Central memory CD8-positive, alpha-beta T cell (primary cell): ENCODE data around the gene ZHX3.

Source experiments
- ATAC-seq: fragments of 150-1000 bp; cut with Tn5 transposase; replicated peaks from 2 replicates; pipeline ENCODE4 v1.10.0; 2022; ENCODE audit warnings: mild to moderate bottlenecking, moderate FRiP score, moderate number of reproducible peaks; ENCODE audit not compliant: poor library complexity, severe bottlenecking; ENCODE audit errors: extremely low read depth
- DNase-seq, 2 donors: peaks; one replicate each; pipeline ENCODE4 v3.0.0; 2021; ENCODE audit warnings: low spot score in 2 of 2
- H3K27ac Mint-ChIP-seq: one replicate; pipeline ENCODE4 v1.8.0; 2022; ENCODE audit warnings: low read depth, mild to moderate bottlenecking, moderate library complexity, mixed read lengths
- H3K27me3 Mint-ChIP-seq: one replicate; pipeline ENCODE4 v1.8.0; 2022; ENCODE audit warnings: mixed read lengths
- H3K36me3 Mint-ChIP-seq: one replicate; pipeline ENCODE4 v1.8.0; 2022; ENCODE audit warnings: mild to moderate bottlenecking, moderate library complexity, mixed read lengths; ENCODE audit not compliant: insufficient read depth
- H3K4me1 Mint-ChIP-seq: one replicate; pipeline ENCODE4 v1.8.0; 2022; ENCODE audit warnings: mixed read lengths
- H3K4me3 Mint-ChIP-seq: one replicate; pipeline ENCODE4 v1.8.0; 2022; ENCODE audit warnings: mild to moderate bottlenecking, moderate library complexity, mixed read lengths
- H3K9me3 Mint-ChIP-seq: one replicate; pipeline ENCODE4 v1.8.0; 2022; ENCODE audit warnings: mixed read lengths

ZHX3 gene

GRCh38 chr20:41334443-41335421 is 17.2 kb upstream of the ZHX3 start:
- no peaks in the 10 kb centered on the region for H3K9me3 Mint-ChIP-seq
- no peak overlapping the region for H3K27ac Mint-ChIP-seq
- no peaks in the 10 kb centered on the region for H3K36me3 Mint-ChIP-seq
- H3K4me3 Mint-ChIP-seq: no peak overlapping the region
- H3K4me1 Mint-ChIP-seq: peaks cover 6% of the 10 kb centered on the region
- ATAC-seq: no peak
- H3K27me3 Mint-ChIP-seq: peaks cover 5% of the 10 kb centered on the region
- DNase-seq: no peak

GRCh38 chr20:41334036-41334435 is 16.5 kb upstream of the ZHX3 start:
- Mint-ChIP-seq H3K27ac (no peak overlapping the region), H3K4me3 (no peak overlapping the region), H3K27me3 (no peaks in the 10 kb centered on the region), H3K36me3 (no peaks in the 10 kb centered on the region), H3K4me1 (peaks cover 8% of the 10 kb centered on the region), H3K9me3 (no peaks in the 10 kb centered on the region)
- ATAC-seq (no peak), DNase-seq (no peak)

GRCh38 chr20:41331731-41332130 is 14.2 kb upstream of the ZHX3 start:
- no peak for ATAC-seq
- no peak overlapping the region for H3K4me3 Mint-ChIP-seq
- no peak for DNase-seq
- H3K36me3 Mint-ChIP-seq: no peaks in the 10 kb centered on the region
- H3K9me3 Mint-ChIP-seq: no peaks in the 10 kb centered on the region
- H3K4me1 Mint-ChIP-seq: peaks cover 8% of the 10 kb centered on the region
- H3K27me3 Mint-ChIP-seq: no peaks in the 10 kb centered on the region
- no peak overlapping the region for H3K27ac Mint-ChIP-seq

GRCh38 chr20:41330941-41331340 is 13.4 kb upstream of the ZHX3 start:
- Mint-ChIP-seq H3K4me1 (peaks cover 8% of the 10 kb centered on the region), H3K27ac (no peak overlapping the region), H3K36me3 (no peaks in the 10 kb centered on the region), H3K4me3 (no peak overlapping the region), H3K9me3 (no peaks in the 10 kb centered on the region), H3K27me3 (no peaks in the 10 kb centered on the region)
- DNase-seq (no peak), ATAC-seq (no peak)

- H3K36me3 Mint-ChIP-seq: no peaks in the 10 kb centered on the region
Observed at GRCh38 chr20:41330343-41330720, 12.8 kb upstream of the ZHX3 start.

GRCh38 chr20:41329435-41330342 is 12.2 kb upstream of the ZHX3 start:
- H3K27ac Mint-ChIP-seq: no peak overlapping the region
- DNase-seq (no peak), ATAC-seq (peak; percentile 99)
- no peaks in the 10 kb centered on the region for H3K36me3 Mint-ChIP-seq
- peaks cover 8% of the 10 kb centered on the region for H3K4me1 Mint-ChIP-seq
- no peaks in the 10 kb centered on the region for H3K9me3 Mint-ChIP-seq
- no peaks in the 10 kb centered on the region for H3K27me3 Mint-ChIP-seq
- no peak overlapping the region for H3K4me3 Mint-ChIP-seq

More at GRCh38 chr20:41330343-41330720, 12.8 kb upstream of the ZHX3 start:
- no peak for ATAC-seq
- no peak for DNase-seq
- Mint-ChIP-seq H3K4me1 (peaks cover 8% of the 10 kb centered on the region), H3K4me3 (no peak overlapping the region), H3K27ac (no peak overlapping the region), H3K27me3 (no peaks in the 10 kb centered on the region), H3K9me3 (no peaks in the 10 kb centered on the region)

- H3K4me3 Mint-ChIP-seq: no peak overlapping the region
- H3K27me3 Mint-ChIP-seq: no peaks in the 10 kb centered on the region
- H3K27ac Mint-ChIP-seq: no peak overlapping the region
- DNase-seq (no peak), ATAC-seq (no peak)
- H3K36me3 Mint-ChIP-seq: no peaks in the 10 kb centered on the region
- H3K4me1 Mint-ChIP-seq: peaks cover 8% of the 10 kb centered on the region
- no peaks in the 10 kb centered on the region for H3K9me3 Mint-ChIP-seq
Observed at GRCh38 chr20:41327178-41327577, 9.6 kb upstream of the ZHX3 start.

- Mint-ChIP-seq H3K4me1 (peaks cover 8% of the 10 kb centered on the region), H3K9me3 (no peaks in the 10 kb centered on the region), H3K4me3 (no peak overlapping the region), H3K36me3 (peaks cover 2% of the 10 kb centered on the region), H3K27me3 (no peaks in the 10 kb centered on the region), H3K27ac (no peak overlapping the region)
- ATAC-seq: no peak
- no peak for DNase-seq
Observed at GRCh38 chr20:41320976-41321375, 3.4 kb upstream of the ZHX3 start.

GRCh38 chr20:41320441-41320840 is 2.9 kb upstream of the ZHX3 start:
- DNase-seq (no peak), ATAC-seq (no peak)
- H3K9me3 Mint-ChIP-seq: no peaks in the 10 kb centered on the region
- H3K36me3 Mint-ChIP-seq: peaks cover 2% of the 10 kb centered on the region
- no peak overlapping the region for H3K27ac Mint-ChIP-seq
- H3K4me1 Mint-ChIP-seq: peaks cover 8% of the 10 kb centered on the region
- H3K27me3 Mint-ChIP-seq: no peaks in the 10 kb centered on the region
- no peak overlapping the region for H3K4me3 Mint-ChIP-seq

- H3K27me3 Mint-ChIP-seq: no peaks in the 10 kb centered on the region
- DNase-seq (no peak), ATAC-seq (no peak)
- peaks cover 2% of the 10 kb centered on the region for H3K36me3 Mint-ChIP-seq
- peaks cover 8% of the 10 kb centered on the region for H3K4me1 Mint-ChIP-seq
- peak overlapping the region; percentile 41 for H3K27ac Mint-ChIP-seq
- peak overlapping the region; percentile 68 for H3K4me3 Mint-ChIP-seq
- no peaks in the 10 kb centered on the region for H3K9me3 Mint-ChIP-seq
Observed at GRCh38 chr20:41318271-41318649, 729 bp upstream of the ZHX3 start.

GRCh38 chr20:41316602-41317545 is 657 bp downstream of the ZHX3 start:
- H3K36me3 Mint-ChIP-seq: peaks cover 2% of the 10 kb centered on the region
- peaks cover 8% of the 10 kb centered on the region for H3K4me1 Mint-ChIP-seq
- no peaks in the 10 kb centered on the region for H3K27me3 Mint-ChIP-seq
- peak overlapping the region; percentile 83 for H3K27ac Mint-ChIP-seq
- DNase-seq (peak; percentile 27 to 32), ATAC-seq (peak; percentile 33)
- H3K9me3 Mint-ChIP-seq: no peaks in the 10 kb centered on the region
- H3K4me3 Mint-ChIP-seq: peak overlapping the region; percentile 83

GRCh38 chr20:41316051-41316450 is 1.5 kb downstream of the ZHX3 start:
- no peak overlapping the region for H3K27ac Mint-ChIP-seq
- peak overlapping the region; percentile 83 for H3K4me3 Mint-ChIP-seq
- no peaks in the 10 kb centered on the region for H3K9me3 Mint-ChIP-seq

More at GRCh38 chr20:41316051-41316450, 1.5 kb downstream of the ZHX3 start:
- DNase-seq: no peak
- Mint-ChIP-seq H3K4me1 (peaks cover 8% of the 10 kb centered on the region), H3K27me3 (no peaks in the 10 kb centered on the region), H3K36me3 (peaks cover 2% of the 10 kb centered on the region)
- no peak for ATAC-seq
